ENCODE results near the gene RAP1GDS1. TPM values are rescaled to one million over a fixed set of nuclear protein-coding genes. Genes with fewer than 3 reads are reported as not detected.

RAP1GDS1 gene
- total and polyA plus RNA-seq, 4 donors: 11.2 to 19.4 (median 16.0) TPM

- 80% methylated on average over 10 of the region's 10 CpGs for WGBS
- DNase-seq (ENCODE audit: low spot score): no peak
- H3K4me1 ChIP-seq (ENCODE audit: control insufficient read depth in 4 of 4, insufficient read depth in 4 of 4, low read length in 3 of 4): no peaks in the 10 kb centered on the region
Measured at GRCh38 chr4:98446499-98447375, 185.6 kb downstream of the RAP1GDS1 start.

GRCh38 chr4:98447648-98448047, 186.5 kb downstream of the RAP1GDS1 start:
- DNase-seq (ENCODE audit: low spot score): no peak
- 88% methylated on average over 5 of the region's 5 CpGs for WGBS
- Histone ChIP-seq H3K36me3 (ENCODE audit: control insufficient read depth in 4 of 4, insufficient read depth in 3 of 4, low read depth in 1 of 4, low read length in 3 of 4) (peaks cover 0 to 5% (median 3%) of the 10 kb centered on the region in 4 donors), H3K4me1 (ENCODE audit: control insufficient read depth in 4 of 4, insufficient read depth in 4 of 4, low read length in 3 of 4) (no peaks in the 10 kb centered on the region), H3K4me3 (ENCODE audit: low read depth in 1 of 3, low read length in 3 of 3) (no peak overlapping the region), H3K27ac (ENCODE audit: low read depth in 1 of 2, low read length in 2 of 2) (no peak overlapping the region), H3K9me3 (ENCODE audit: control insufficient read depth in 4 of 4, low read length in 3 of 4) (peaks cover 0 to 3% (median 0%) of the 10 kb centered on the region in 4 donors), H3K27me3 (ENCODE audit: control insufficient read depth in 4 of 4, insufficient read depth in 4 of 4, low read length in 3 of 4) (no peaks in the 10 kb centered on the region), H3K9ac (ENCODE audit: low read depth in 1 of 2, low read length in 2 of 2) (no peak overlapping the region)
- TF ChIP-seq JUND (IDR thresholded peaks at IDR 0.05) (no peak), RXRA (IDR thresholded peaks at IDR 0.05) (no peak), SP1 (IDR thresholded peaks at IDR 0.05) (no peak), YY1 (IDR thresholded peaks at IDR 0.05) (no peak), ZBTB33 (IDR thresholded peaks at IDR 0.05) (no peak), HNF4G (IDR thresholded peaks at IDR 0.05) (no peak), ATF3 (IDR thresholded peaks at IDR 0.05) (no peak), FOXA1 (IDR thresholded peaks at IDR 0.05) (no peak), CTCF (IDR thresholded peaks at IDR 0.05; ENCODE audit: low read depth, low read length, missing input control) (no peak), FOXA2 (IDR thresholded peaks at IDR 0.05) (no peak), MAX (IDR thresholded peaks at IDR 0.05) (no peak), HNF4A (conservative IDR thresholded peaks at IDR 0.05) (no peak), EGR1 (IDR thresholded peaks at IDR 0.05; ENCODE audit: low read depth in 2 of 2) (no peak)

More at GRCh38 chr4:98446499-98447375, 185.6 kb downstream of the RAP1GDS1 start:
- Histone ChIP-seq H3K27me3 (ENCODE audit: control insufficient read depth in 4 of 4, insufficient read depth in 4 of 4, low read length in 3 of 4) (no peaks in the 10 kb centered on the region), H3K4me3 (ENCODE audit: low read depth in 1 of 3, low read length in 3 of 3) (no peak overlapping the region), H3K9ac (ENCODE audit: low read depth in 1 of 2, low read length in 2 of 2) (no peak overlapping the region), H3K36me3 (ENCODE audit: control insufficient read depth in 4 of 4, insufficient read depth in 3 of 4, low read depth in 1 of 4, low read length in 3 of 4) (peaks cover 0 to 13% (median 6%) of the 10 kb centered on the region in 4 donors), H3K27ac (ENCODE audit: low read depth in 1 of 2, low read length in 2 of 2) (no peak overlapping the region), H3K9me3 (ENCODE audit: control insufficient read depth in 4 of 4, low read length in 3 of 4) (no peaks in the 10 kb centered on the region)
- TF ChIP-seq TAF1 (conservative IDR thresholded peaks at IDR 0.05) (no peak), NR2F2 (IDR thresholded peaks at IDR 0.05) (no peak), FOXA1 (IDR thresholded peaks at IDR 0.05) (no peak), SP1 (IDR thresholded peaks at IDR 0.05) (peak; percentile 54)
